ENCODE data around the gene PTAR1.

The PTAR1 gene

GRCh38 chr9:69748304-69748703, 11.5 kb downstream of the PTAR1 start:
- FAIRE-seq, result no peak

GRCh38 chr9:69746859-69747560, 12.8 kb downstream of the PTAR1 start:
- no peak for FAIRE-seq

DNA sequence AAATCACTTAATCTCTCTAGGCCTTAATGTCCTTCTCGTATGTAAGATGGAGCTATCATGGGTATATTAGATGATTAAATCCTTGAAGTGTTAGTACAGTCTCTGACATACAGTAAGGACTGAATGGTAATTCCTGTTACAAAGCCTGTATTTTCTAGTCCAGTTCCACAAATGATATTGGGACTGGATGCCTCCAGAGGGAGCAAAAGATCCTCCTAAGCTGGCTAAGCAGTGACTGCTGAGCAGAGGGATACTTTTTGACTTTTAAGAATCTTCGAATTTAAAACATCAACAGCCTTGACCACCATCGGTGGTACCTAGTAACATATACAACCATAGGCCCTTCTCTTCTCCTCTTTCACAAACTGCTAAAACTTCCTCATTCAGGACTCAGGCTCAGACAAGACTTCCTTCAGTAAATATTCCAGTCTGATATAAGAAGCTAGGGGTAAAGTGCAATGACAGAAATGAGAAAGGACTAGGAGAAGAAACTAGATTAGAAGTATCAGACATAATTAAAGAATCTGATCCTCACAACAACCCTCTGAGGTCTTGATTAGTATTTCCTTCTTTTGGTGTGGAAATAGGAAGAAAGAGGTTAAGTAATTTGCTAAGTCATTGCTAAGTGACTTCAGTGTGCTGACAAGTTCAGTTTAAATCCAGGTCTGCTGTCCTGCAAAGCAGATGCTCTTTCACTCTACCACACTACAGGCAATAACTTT, 13.9 kb downstream of the PTAR1 start:
- FAIRE-seq, result peak; percentile 62

DNA sequence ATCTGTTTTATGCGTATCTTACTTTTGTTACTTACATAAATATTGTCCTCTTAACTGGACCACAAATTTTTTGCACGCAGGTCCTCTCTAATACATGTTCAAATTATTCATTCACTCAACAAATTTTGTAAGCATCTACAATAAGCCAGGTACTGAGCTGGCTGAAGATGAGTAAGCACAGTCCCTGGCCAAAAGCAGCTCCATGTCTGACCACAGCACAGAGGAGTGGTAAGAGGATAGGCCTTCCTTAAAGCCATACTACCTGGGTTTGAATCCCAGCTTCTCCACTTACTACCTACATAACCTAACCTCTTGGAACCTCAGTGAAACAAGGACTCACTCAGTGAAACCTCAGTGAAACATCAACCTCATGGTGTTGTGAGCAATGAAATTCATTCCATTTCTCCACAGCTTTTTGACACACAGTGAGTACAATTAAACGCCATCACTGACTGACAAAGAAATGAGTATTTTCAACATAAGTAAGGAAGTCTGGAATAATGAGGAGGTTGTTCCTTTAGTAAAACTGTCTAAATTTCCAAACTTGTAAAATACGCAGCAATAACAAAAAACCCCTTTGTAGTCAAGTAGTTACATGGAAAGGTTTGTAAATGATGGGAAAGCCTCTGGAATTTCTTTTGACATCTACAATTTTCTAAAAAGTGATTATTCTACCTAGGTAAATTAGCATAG, 15.0 kb downstream of the PTAR1 start:
- no peak for FAIRE-seq

DNA sequence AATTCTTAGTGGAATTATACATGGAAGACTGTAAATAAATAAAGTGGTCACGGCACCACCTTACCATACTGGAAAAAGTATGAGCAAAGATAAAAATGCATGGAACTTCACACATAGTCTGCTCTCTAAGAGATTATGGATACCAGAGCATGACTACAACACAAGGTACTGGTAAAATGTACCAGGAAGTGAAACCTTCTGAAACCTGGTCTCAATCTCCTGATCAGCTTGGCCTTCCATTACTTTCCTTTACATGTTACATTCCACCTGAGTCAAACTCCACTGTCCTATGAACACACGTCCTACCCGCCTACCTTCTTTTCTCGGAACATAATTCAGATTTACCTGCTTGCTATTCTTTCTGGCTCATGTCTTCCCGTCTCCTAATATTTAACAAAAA, 15.9 kb downstream of the PTAR1 start:
- no peak for FAIRE-seq

DNA sequence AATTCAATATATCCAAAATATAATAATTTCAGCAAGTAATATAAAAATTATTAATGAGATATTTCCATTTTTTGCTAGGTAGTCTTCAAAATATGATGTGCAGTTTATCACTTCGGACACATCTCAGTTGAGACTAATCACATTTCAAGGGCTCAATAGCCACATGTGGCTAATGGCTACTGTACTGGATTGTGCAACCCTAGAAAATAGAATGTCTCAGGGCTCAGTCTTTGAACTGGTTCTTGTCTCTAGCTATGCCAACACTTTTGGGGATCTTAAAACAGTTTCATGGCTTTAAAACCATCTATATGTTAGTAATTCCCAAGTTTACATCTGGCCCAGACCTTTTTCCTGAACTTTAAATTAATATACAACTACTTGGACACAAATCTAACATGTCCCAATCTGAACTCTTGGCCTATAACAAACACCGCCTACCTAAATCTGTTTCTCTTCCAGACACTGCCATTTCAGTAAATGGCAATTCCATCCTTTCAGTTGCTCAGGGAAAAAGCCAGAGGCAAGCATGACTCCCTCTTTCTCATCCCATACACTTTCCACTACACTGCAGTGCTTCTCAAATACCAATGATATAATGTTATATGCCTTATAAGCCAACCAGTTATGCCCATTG, 18.8 kb downstream of the PTAR1 start:
- no peak for FAIRE-seq

DNA sequence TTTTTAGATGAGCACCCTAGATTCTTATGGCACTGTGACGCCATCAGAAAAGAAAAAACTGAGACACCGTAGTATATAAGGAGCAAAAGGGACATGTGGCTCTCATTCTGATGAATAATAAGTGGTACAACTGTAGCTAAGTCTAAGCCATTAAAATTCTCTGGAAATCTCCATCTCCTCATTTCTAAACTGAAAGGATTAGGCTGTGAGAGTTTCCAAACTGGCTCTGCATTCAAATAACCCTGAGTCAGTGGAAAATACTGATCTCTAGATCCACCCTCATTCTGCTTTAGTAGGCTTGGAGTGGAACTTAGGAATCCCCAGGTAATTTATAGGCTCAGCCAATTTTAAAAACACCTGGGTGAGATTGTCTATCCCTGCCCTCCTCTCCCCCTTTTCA, 28.5 kb downstream of the PTAR1 start:
- no peak for FAIRE-seq

- FAIRE-seq, result no peak
Measured at GRCh38 chr9:69719983-69720382, 39.8 kb downstream of the PTAR1 start.

DNA sequence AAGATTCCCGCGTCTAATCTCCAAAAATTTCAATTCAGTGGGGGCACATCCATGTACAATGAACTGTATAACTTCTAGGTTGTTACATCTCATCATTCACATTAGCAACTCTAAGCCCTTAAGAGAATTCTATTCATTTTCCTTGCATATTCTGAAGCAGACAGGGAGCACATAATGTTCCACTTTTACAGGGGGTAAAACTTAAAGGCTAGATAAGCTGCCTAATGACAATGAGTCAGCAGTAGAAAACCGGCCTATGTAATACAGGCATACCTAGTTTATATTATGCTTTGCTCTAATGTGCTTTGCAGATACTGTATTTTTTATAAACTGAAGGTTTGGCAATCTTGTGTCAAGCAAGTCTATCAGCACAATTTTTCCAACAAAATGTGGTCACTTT, 40.4 kb downstream of the PTAR1 start:
- FAIRE-seq, result no peak

DNA sequence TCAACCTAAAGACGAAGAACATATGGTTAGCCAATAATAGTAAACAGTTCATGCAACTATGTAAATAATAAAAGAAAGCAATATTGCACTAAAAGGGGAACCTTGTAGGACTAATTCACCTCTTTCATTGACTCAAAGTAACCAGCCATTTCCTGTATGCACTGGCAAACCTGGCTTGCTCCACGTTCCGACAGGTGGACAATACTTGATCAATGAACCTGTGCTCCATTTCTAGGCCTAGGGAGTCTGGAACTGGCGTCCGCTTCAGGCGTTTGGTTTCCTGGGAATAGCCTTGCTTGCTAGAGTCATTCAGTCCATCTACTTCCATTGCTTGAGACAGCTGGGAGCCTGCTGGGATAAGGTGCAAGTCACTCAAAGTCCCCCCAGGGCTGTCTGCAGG, 41.6 kb downstream of the PTAR1 start:
- no peak for FAIRE-seq

GRCh38 chr9:69715825-69716224, 44.0 kb downstream of the PTAR1 start:
- FAIRE-seq, result no peak

GRCh38 chr9:69715096-69715495, 44.7 kb downstream of the PTAR1 start:
- no peak for FAIRE-seq

DNA sequence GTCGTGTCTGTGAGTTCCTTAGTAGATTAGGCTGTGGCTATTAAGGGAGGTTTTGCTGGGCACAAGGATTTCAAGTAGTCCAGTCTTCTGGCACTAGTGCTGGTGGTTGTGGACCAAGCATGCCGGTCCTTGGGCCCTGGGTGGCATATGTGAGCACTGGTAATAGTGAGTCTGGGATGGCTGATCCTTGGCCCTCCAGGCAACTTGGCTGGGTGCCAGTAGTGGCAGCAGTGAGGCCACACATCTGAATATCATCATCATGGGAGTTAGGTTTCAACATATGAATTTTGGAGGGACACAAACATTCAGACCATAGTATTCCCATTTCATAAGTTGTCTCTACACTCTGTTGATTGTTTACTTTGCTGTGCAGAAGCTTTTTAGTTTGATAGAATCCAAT, 62.3 kb downstream of the PTAR1 start:
- FAIRE-seq, result no peak

DNA sequence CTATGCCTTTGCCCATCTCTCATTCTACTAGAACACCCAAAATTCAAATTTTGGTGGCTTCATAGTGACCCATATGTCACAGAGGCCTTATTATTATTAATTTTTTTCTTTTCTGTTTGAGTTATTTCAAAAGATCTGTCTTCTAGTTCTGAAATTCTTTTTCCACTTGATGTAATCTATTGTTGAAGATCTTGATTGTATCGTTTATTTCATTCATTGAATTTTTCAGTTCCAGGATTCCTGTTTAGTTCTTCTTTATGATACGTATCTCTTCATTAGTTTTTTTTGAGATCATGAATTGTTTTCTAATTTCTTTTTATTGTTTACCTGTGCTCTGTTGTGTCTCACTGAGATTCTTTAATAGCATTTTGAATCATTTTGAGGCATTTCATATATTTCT, 63.0 kb downstream of the PTAR1 start:
- no peak for FAIRE-seq

- FAIRE-seq, result no peak
Measured at GRCh38 chr9:69689991-69690538, 69.7 kb downstream of the PTAR1 start.

DNA sequence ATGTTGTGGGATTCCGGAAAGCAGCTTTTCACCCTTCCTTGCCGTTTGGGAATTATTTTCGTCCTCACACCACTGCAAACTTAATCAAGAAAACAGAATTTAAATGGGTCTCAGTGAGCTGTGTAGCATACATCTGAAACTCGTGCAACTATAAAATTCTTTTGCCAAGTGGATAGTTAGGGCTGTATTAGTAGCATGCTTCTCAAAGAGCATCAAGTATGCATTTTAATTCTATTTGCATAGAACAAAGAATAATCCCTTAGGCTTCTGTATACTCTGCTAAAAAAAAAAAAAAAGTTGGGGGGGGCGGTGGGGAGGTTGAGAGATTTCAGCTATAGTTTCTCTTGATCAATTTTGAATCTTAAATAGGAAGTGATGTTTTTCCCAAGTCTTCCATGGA, 75.9 kb downstream of the PTAR1 start:
- no peak for FAIRE-seq

DNA sequence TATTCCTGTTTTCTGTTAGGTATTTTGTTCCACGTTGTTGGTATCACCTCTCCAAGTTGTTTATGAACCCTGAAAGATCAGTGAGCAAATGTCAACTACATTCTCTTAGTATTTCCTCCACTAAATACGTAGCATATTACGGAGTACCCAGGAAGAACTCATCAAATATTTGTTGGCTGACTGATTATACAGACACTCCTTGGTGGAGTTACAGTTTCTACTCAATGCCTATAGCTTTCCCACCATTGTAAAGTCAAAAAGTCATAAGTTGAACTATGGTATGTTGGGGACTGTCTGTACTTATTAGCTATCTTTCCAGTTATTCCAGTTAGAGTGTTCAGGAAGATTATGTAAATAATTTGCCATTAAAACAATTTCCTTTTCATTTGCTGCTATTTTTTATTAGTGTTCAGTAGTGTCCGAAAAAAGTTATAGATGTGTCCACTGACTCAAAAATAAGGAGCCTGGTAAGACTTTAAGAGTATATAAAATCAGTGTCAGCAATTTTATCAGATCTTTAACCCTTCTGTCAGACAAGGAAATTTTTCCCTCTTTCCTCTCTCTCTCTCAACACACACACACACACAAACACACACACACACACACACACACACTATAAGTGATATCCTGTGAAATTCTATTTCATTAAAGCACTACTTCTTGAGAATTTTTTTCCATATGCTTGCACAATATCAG, 80.8 kb downstream of the PTAR1 start:
- no peak for FAIRE-seq

- FAIRE-seq, result no peak
Measured at GRCh38 chr9:69677931-69678330, 81.9 kb downstream of the PTAR1 start.

GRCh38 chr9:69675563-69675962, 84.2 kb downstream of the PTAR1 start:
- FAIRE-seq, result no peak

DNA sequence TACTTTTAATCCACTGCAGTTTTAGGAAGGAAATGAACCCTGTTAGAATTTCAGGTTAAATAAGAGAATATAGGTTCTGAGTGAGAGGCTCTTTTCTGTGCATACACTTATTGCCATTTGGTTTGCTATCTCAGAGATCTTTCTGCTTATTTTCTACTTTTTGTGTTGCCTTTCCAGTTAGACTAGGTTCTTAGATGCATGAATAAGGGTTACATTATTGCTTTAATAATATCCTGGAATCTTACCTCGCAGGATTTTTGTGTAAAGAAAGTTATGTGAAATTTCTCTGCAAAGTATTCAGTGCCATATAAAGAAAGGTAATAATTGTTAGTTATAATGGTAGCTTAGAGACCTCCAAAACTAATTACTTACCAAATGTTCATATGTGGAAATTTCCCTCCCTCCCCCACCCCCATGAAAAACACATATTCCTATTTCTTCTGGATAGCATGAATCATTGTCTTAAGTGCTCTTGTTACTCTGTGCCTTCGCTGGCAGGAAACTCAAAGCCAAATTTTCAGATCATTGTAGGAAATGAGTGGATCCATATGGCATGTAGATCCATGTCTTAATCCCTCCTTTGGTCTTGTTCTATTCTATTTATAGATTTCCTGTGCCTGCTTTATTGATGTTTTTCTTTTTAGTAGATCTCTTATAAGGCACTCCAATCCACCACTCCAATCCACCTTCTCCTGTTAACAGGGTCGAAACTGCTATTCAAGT, 84.9 kb downstream of the PTAR1 start:
- no peak for FAIRE-seq

- FAIRE-seq, result no peak
Measured at GRCh38 chr9:69674112-69674685, 85.6 kb downstream of the PTAR1 start.

DNA sequence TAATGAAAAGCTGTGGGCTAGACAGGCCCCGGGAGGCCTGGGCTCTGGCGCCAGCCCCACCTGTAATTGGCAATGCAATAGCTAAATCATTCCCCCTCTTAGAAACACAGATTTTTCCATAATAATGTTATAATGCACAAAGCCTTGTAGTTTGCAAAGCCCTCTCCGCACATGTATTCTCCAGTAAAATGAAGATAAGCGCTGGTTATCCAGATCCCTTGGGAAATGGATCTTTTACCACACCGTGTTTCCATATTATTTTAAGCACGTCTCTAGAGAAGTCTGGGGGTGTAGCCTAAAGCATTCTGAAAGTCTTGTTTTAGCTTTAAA, 86.5 kb downstream of the PTAR1 start:
- FAIRE-seq, result no peak

Data from islet of Langerhans (tissue), 1 donor.